Fibroblast of skin of left biceps (primary cell): ENCODE results near the gene IFNA6.
A peak's percentile ranks its signal among the peaks of the same experiment; 100 is the strongest.
"Not testable (repeated sequence)": the region's sequence is repeated elsewhere in the genome, so short reads cannot be mapped to it uniquely, and the experiment has no call there.

Experiments
- DNase-seq, 2 experiments: peaks; one replicate each; pipeline ENCODE4 v3.0.0-alpha.2; 2013; ENCODE audit warnings: low read depth in 2 of 2

Gene IFNA6

DNA sequence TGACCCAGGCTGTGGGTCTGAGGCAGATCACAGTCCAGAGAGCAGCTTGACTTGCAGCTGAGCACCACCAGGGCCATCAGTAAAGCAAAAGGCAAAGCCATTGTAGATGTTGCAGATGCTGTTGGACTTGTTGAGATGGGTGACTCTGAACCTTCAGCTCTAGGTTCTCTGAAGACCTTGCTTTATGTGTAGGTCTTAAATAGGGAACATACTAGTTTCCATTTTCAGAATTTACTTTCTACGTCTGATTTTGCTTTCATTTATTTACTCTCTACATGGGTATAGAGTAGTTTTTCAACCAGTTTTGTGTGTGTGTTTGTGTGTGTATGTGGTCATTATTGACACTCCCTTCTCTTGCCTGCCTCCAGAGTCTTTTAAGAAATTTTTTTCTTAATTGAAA lies at the start of gene IFNA6:
Gene IFNA6, minus strand, starts transcription at position 101 of the 400 bp plus-strand sequence. Its CDS starts 0 bp downstream, at position 101.
- no peak for DNase-seq

GRCh38 chr9:21399956-21400355 lies 49.3 kb upstream of the IFNA6 start:
- DNase-seq: no peak

DNA sequence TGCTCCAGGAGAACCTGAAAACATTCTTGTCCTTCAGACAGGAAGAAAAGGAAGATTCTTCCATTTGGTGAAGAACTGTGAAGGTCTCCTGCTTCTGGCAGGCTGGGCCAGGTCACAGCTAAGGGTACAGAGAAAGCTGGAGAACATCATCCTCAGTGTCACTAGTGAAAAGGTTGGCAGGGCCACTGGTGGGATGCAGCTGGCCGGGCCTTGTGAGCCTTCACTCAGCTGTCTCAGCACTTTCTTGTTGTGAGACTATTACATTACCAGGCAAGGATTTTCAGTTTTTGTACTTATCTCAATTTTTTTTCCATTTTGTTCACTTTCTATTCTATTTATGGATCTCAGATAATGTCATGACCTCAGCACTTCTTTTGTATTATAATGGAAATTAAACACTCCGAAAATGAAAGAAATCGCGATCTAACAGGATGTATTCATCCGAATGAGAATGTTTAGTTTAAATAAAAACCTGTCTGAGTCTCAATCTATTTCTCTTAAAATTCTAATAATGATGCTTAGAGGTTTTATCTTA lies 48.3 kb upstream of the IFNA6 start:
- DNase-seq: no peak

GRCh38 chr9:21395778-21396717 lies 45.4 kb upstream of the IFNA6 start:
- DNase-seq: no peak

DNA sequence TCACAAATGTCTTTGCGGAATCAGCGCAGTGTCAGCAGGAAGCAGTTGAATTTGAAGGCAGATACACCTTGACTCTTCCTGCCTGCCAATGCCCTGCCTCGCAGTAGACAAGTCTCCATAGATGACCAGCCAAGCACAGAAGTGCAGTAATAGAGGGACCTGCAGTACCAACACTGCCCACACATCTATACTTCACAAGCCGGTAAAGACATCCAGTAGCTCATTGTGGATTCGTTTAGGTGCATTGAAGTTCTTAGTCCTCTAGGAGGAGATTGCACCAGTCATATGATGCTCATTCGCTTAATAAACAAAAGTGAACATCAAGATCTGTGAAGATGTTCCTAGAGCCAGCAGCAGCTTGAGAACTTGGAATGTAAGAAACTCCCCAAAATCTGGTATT lies 41.6 kb upstream of the IFNA6 start:
- no peak for DNase-seq

- no peak for DNase-seq
Observed at GRCh38 chr9:21385131-21385670, 34.5 kb upstream of the IFNA6 start, which contains the start of gene IFNA2. Gene IFNA2, minus strand, starts transcription at chr9:21385398. Its CDS starts 69 bp downstream, at chr9:21385329.

GRCh38 chr9:21383627-21384026 lies 32.9 kb upstream of the IFNA6 start:
- DNase-seq: no peak

- DNase-seq: no peak
Observed at GRCh38 chr9:21381448-21382339, 31.0 kb upstream of the IFNA6 start.

DNA sequence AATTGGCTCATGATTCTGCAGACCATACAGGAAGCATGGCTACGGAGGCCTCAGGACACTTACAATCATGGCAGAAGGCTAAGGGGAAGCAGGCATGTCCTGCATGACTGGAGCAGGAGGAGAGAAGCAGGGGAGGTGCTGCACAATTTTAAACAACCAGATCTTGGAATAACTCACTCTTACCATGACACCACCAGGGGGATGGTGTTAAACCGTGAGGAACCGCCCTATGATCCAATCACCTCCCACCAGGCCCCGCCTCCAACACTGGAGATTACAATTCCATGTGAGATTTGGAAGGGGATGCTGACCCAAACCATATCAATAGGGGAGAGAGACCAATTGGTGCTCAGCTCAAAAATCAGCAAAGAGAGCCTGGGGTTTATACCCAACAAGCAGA lies 20.8 kb upstream of the IFNA6 start:
- not testable (repeated sequence) for DNase-seq

- no peak for DNase-seq
Observed at GRCh38 chr9:21367957-21368356, 17.3 kb upstream of the IFNA6 start, which contains the start of gene IFNA13. Gene IFNA13, minus strand, starts transcription at chr9:21368057. Its CDS starts 47 bp downstream, at chr9:21368010.

- DNase-seq: not testable (repeated sequence)
Observed at GRCh38 chr9:21367169-21367568, 16.5 kb upstream of the IFNA6 start.

DNA sequence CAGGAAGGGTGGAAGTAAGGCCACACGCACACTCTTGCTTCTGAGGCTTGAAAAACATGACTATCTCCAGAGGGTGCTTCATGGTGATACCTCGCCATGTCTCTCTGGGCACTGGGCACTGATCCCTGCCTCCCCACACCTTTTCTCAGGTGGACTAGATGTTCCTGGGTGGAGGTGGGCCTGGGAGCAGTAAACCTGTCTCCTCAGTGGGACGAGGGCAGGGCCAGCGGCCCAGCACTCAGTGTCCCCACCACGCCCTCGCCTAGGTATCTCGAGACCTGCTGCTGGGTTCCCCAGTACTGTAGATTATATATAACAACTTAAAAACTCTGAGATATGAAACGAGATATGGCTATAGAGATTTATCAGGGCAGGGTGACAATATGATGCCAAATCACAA lies 11.6 kb upstream of the IFNA6 start:
- no peak for DNase-seq

GRCh38 chr9:21357479-21358460 lies 7.1 kb upstream of the IFNA6 start:
- DNase-seq: no peak

- DNase-seq: no peak
Observed at GRCh38 chr9:21348430-21348970, 2.2 kb downstream of the IFNA6 start.

- DNase-seq: no peak
Observed at GRCh38 chr9:21340735-21341134, 10.0 kb downstream of the IFNA6 start.

DNA sequence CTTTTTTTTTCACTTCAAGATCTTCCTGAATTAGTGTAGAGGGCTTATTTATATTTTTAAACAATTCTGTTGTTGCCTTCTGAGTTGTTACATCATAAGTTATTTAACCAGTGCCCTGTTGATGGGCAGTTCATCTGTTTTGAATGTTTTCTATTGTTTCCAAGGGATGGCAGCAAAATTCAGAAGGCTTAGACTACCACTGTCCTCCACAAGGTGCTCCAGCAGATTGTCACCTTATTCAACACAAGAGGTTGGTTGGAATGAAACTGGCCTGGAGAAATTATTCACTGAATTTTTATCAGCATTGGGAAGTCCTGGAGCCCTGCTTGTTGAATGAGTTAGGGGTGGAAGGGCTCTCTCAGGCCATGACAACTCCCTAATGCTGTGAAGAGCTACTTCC lies 14.2 kb downstream of the IFNA6 start:
- no peak for DNase-seq

GRCh38 chr9:21334701-21335632 lies 15.7 kb downstream of the IFNA6 start, which contains the start of gene KLHL9:
Gene KLHL9, minus strand, starts transcription at chr9:21335404. Its CDS starts 545 bp downstream, at chr9:21334859.
- DNase-seq: peak; percentile 84 to 85

DNA sequence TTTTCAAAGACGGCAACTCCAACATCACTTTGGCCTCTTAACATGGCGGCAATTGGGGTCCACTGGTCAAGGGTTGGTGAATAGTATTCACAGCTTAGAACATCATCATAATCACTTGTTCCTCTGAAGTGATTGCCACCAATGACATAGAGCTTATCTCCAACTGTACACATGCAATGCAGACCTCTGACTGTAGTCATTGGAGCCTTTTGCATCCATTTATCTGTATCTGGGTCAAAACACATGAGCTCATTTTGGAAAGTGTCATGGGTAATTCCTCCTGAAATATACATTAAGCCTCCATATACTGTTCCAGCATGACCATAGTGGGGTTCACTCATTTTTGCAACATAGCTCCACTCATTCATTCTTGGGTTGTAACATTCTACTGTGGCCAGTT lies 17.5 kb downstream of the IFNA6 start:
- DNase-seq: no peak
